K562 (cell line): ENCODE measurements around the gene TUT1. TPM values are rescaled to one million over a fixed set of nuclear protein-coding genes. Genes with fewer than 3 reads are reported as not detected.

ENCODE experiments used
- ARID1B ChIP-seq: fragments of 450-650 bp; IDR thresholded peaks from 2 replicates; pipeline ENCODE4 v1.6.1; 2016; ENCODE audit warnings: antibody characterized with exemption, mild to moderate bottlenecking, inconsistent platforms
- BCL6 ChIP-seq: fragments of 250-450 bp; sonication (Bioruptor Pico); IDR thresholded peaks from 2 replicates; pipeline ENCODE4 v1.4.0; 2020
- CREM ChIP-seq: IDR thresholded peaks from 2 replicates; pipeline ENCODE4 v1.6.1; 2014; ENCODE audit warnings: antibody characterized with exemption, low read depth
- E4F1 ChIP-seq: fragments of 250-450 bp; sonication (Bioruptor Pico); IDR thresholded peaks from 2 replicates; pipeline ENCODE4 v1.5.0; 2021; ENCODE audit warnings: mild to moderate bottlenecking, borderline replicate concordance
- HMG20B ChIP-seq: fragments of 250-450 bp; sonication (Bioruptor Pico); IDR thresholded peaks from 2 replicates; pipeline ENCODE4 v1.5.0; 2021; ENCODE audit warnings: mild to moderate bottlenecking
- KDM5B ChIP-seq: fragments of 200-600 bp; sonication (generic); IDR thresholded peaks from 2 replicates; pipeline ENCODE4 v1.6.1; 2012; ENCODE audit warnings: low read depth, mild to moderate bottlenecking, moderate library complexity, low read length, control low read depth, inconsistent platforms; ENCODE audit not compliant: insufficient replicate concordance
- KLF16 ChIP-seq: IDR thresholded peaks from 2 replicates; pipeline ENCODE4 v1.6.1; 2016; ENCODE audit warnings: antibody characterized with exemption
- MED1 ChIP-seq: sonication (generic); formaldehyde crosslinking; IDR thresholded peaks from 2 replicates; pipeline ENCODE4 v1.8.1; 2023; ENCODE audit warnings: missing genetic modification reagents, borderline replicate concordance
- MEF2D ChIP-seq: conservative IDR thresholded peaks from 2 replicates; pipeline ENCODE4 v1.6.1; 2016; ENCODE audit warnings: low read depth, missing genetic modification characterization, missing compliant biosample characterization
- NR3C1 ChIP-seq: sonication (generic); formaldehyde crosslinking; IDR thresholded peaks from 2 replicates; pipeline ENCODE4 v1.8.1; 2022; ENCODE audit warnings: missing genetic modification reagents
- POLR2H ChIP-seq: IDR thresholded peaks from 2 replicates; pipeline ENCODE4 v1.6.1; 2016; ENCODE audit warnings: missing genetic modification characterization, low read depth, mild to moderate bottlenecking, control low read depth, missing compliant biosample characterization, moderate library complexity
- RUNX1 ChIP-seq: sonication (generic); IDR thresholded peaks from 2 replicates; pipeline ENCODE4 v1.6.1; 2016; ENCODE audit warnings: antibody characterized with exemption, low read depth
- SMARCE1 ChIP-seq: fragments of 450-650 bp; IDR thresholded peaks from 2 replicates; pipeline ENCODE4 v1.7.1; 2016; ENCODE audit warnings: mild to moderate bottlenecking
- THRB ChIP-seq: fragments of 450-650 bp; formaldehyde crosslinking; conservative IDR thresholded peaks from 2 replicates; pipeline ENCODE4 v1.4.0; 2022; ENCODE audit warnings: mild to moderate bottlenecking, missing genetic modification characterization
- XRCC5 ChIP-seq: fragments of 200-400 bp; formaldehyde crosslinking; IDR thresholded peaks from 2 replicates; pipeline ENCODE4 v1.6.1; 2017; ENCODE audit warnings: low read depth, mild to moderate bottlenecking, low read length
- ZBTB33 ChIP-seq: sonication (generic); formaldehyde crosslinking; IDR thresholded peaks from 2 replicates; pipeline ENCODE4 v1.8.1; 2023; ENCODE audit warnings: mild to moderate bottlenecking, missing genetic modification reagents
- ZNF134 ChIP-seq: fragments of 250-450 bp; sonication (Bioruptor Pico); conservative IDR thresholded peaks from 2 replicates; pipeline ENCODE4 v1.4.0; 2020
- ZNF324 ChIP-seq: fragments of 250-450 bp; sonication (Bioruptor Pico); IDR thresholded peaks from 2 replicates; pipeline ENCODE4 v1.4.0; 2020; ENCODE audit warnings: mild to moderate bottlenecking
- ZNF668 ChIP-seq: fragments of 250-450 bp; sonication (Bioruptor Pico); IDR thresholded peaks from 2 replicates; pipeline ENCODE4 v1.8.0; 2022; ENCODE audit warnings: mild to moderate bottlenecking, inconsistent platforms
- ZNF780A ChIP-seq: fragments of 250-450 bp; sonication (Bioruptor Pico); IDR thresholded peaks from 2 replicates; pipeline ENCODE4 v1.5.0; 2021; ENCODE audit warnings: mild to moderate bottlenecking
- ZNF785 ChIP-seq: fragments of 250-450 bp; sonication (Bioruptor Pico); IDR thresholded peaks from 2 replicates; pipeline ENCODE4 v1.4.0; 2020; ENCODE audit warnings: mild to moderate bottlenecking
- polyA plus RNA-seq, 8 experiments: library from polyadenylated mRNA; depleted of rRNA in 4 of 8; stranded (reverse) in 5 of 8; unstranded in 3 of 8; fragments of >200 nt; fragmentation: Nextera tagmentation in 2 of 8; fragmentation: Illumina TruSeq in 1 of 8; extraction: Ambion mirVana in 2 of 8; extraction: Trizol in 1 of 8; gene quantifications; 2 replicates each; pipeline versions ENCODE4 v1.2.1 to v1.2.3, GENCODE V29; 2011 to 2014; ENCODE audit warnings: inconsistent platforms in 1 of 8, missing spikeins in 1 of 8
- total RNA-seq, 7 experiments: library from RNA; depleted of rRNA in 6 of 7; stranded (reverse); fragments of >200 nt in 6 of 7; fragmentation: Illumina TruSeq in 2 of 7; extraction: Trizol in 2 of 7; gene quantifications; 2 replicates each; pipeline versions ENCODE4 v1.2.1 to v1.2.3, GENCODE V29; 2011 to 2021; ENCODE audit warnings: low replicate concordance in 1 of 7
- TF ChIP-seq, protein P1 (sequence below), 2 experiments: fragments of 200-800 bp in 1 of 2; sonication (Bioruptor generic) in 1 of 2; sonication (generic) in 1 of 2; formaldehyde crosslinking in 1 of 2; IDR thresholded peaks in 1 of 2; conservative IDR thresholded peaks in 1 of 2; 2 replicates each; pipeline versions ENCODE4 v1.5.0 to v1.6.1; 2016 to 2020; ENCODE audit warnings: missing compliant biosample characterization in 1 of 2, missing genetic modification characterization in 1 of 2, missing genetic modification reagents in 1 of 2

TUT1 gene
- total and polyA plus RNA-seq, 9 of the 15 experiments (the other 6 are each of a cell fraction or from before 2014, with no cell fraction given) = 0.66 to 44.3 (median 15.7) TPM

DNA sequence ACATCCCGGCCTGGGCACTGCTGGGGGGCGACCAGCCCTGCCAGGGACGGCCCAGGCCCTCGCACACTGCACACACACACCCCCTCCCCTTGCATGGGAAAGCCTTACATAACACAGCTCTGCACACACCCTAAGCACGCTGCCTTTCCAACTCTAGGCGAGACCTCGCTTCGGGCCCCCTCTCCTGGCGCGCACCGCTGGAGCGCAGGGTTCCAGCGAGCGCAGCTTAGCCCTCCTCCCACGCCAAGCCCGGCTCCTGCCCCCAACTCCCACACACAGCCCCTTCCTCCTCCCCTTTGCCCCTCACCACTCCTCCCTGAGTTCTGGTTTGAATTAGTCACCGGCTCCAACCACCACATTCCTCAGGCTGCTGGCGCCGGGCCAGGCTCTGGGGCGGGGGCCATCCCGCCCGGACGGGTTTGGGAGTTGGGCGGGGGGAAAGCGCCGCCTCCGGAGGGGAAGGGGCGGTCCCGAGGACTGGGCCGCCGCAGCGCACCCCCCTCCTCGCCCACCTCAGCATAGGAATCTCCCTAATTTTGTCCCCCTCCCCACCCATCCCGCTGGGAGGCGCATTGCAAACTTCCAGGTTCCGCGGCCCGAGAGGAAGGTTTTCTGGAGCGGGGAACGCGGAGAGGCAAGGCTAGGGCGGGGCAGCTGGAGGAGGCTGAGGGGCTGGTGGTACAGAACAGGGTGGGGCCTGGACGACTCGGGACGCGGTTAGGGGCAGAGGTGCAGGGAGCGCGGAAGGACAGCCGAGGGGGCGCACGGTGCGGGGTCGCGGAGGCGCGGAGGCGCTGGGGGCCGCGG is 45.7 kb downstream of the TUT1 start (continued):
- peak; percentile 78 for TF ChIP-seq XRCC5
- TF ChIP-seq RUNX1 = peak; percentile 57; the same call in 1 of the 2 replicates
- no peak for TF ChIP-seq ZNF134 (CRISPR knock-in tag)
- TF ChIP-seq ZNF780A (CRISPR knock-in tag) = no peak
- no peak for TF ChIP-seq BCL6 (CRISPR knock-in tag)
- TF ChIP-seq, protein P1, sequence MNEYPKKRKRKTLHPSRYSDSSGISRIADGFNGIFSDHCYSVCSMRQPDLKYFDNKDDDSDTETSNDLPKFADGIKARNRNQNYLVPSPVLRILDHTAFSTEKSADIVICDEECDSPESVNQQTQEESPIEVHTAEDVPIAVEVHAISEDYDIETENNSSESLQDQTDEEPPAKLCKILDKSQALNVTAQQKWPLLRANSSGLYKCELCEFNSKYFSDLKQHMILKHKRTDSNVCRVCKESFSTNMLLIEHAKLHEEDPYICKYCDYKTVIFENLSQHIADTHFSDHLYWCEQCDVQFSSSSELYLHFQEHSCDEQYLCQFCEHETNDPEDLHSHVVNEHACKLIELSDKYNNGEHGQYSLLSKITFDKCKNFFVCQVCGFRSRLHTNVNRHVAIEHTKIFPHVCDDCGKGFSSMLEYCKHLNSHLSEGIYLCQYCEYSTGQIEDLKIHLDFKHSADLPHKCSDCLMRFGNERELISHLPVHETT (CRISPR knock-in tag; conservative IDR thresholded peaks at IDR 0.05 in 1 of 2, IDR thresholded peaks at IDR 0.05 in 1 of 2) = peak in 1 of 2 experiments; percentile 2; a peak in 1 of 4 replicates
- TF ChIP-seq ZNF324 (CRISPR knock-in tag) = no peak
- peak; percentile 88; the same call in 1 of the 2 replicates for TF ChIP-seq KLF16
- no peak for TF ChIP-seq ZNF668 (CRISPR knock-in tag)
- peak; percentile 27; the same call in 1 of the 2 replicates for TF ChIP-seq ZBTB33 (CRISPR knock-in tag)
- TF ChIP-seq MEF2D (tag) = no peak
- TF ChIP-seq E4F1 (CRISPR knock-in tag) = no peak
- no peak for TF ChIP-seq HMG20B (CRISPR knock-in tag)
- TF ChIP-seq NR3C1 (CRISPR knock-in tag) = 0 out of 2 replicates have a peak, but pooled peaks have one; percentile 59
- TF ChIP-seq POLR2H (tag) = no peak
- no peak for TF ChIP-seq MED1 (CRISPR knock-in tag)
- peak; percentile 58 for TF ChIP-seq CREM
- TF ChIP-seq ZNF785 (CRISPR knock-in tag) = no peak
- no peak for TF ChIP-seq THRB (CRISPR knock-in tag)
- TF ChIP-seq SMARCE1 = peak; percentile 86
- peak; percentile 87 for TF ChIP-seq ARID1B
- TF ChIP-seq KDM5B = peak; percentile 61
